Measurements from ENCODE around the gene UEVLD. TPM values are rescaled to one million over a fixed set of nuclear protein-coding genes. Genes with fewer than 3 reads are reported as not detected.
A peak's percentile ranks its signal among the peaks of the same experiment; 100 is the strongest.

Gene UEVLD
- total RNA-seq, 1 experiment from 2014 or later, result 31.6 TPM

DNA sequence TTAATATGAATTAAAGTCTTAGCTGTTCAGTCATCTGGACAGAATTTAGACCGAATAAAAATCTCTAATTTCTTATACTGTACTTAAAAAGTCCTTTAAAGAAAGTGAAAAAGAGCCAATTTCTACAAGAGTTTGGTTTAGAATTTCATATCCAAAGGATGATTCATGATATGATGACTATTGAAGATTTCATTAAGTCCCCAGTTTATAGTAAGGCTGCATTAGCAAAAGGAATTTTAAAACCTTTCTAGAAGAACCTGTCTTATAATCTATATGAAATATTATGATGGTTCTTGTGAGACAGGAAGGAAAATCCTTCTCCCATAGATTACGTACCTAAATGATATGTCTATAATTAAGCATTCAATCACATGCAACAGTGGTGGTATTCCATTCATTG lies 96.6 kb downstream of the UEVLD start:
- H3K27me3 ChIP-seq (ENCODE audit: insufficient read depth, low read depth), result no peaks in the 10 kb centered on the region
- H3K4me3 ChIP-seq, result no peak overlapping the region
- no peak overlapping the region for H2AFZ ChIP-seq
- H3K4me2 ChIP-seq, result no peak overlapping the region
- CTCF ChIA-PET, result interaction anchor here (0.6 to 1.6 kb wide), 2 partner anchors 248 to 1411 kb away, joined by 5 to 6 read pairs; no protein-coding TSS in a partner anchor
- no peaks in the 10 kb centered on the region for H3K9me3 ChIP-seq (ENCODE audit: insufficient read depth, low read depth)
- peak overlapping the region; percentile 64 for H3K27ac ChIP-seq
- no peaks in the 10 kb centered on the region for H3K79me2 ChIP-seq (ENCODE audit: low read depth)
- POLR2A ChIA-PET (ENCODE audit: unreplicated experiment), result interaction anchor here (1.3 kb wide), 1 partner anchor 98 kb away, joined by 8 read pairs; the partner anchor contains the start of gene LDHA
- peaks cover 21% of the 10 kb centered on the region for H3K36me3 ChIP-seq (ENCODE audit: low read depth)
- H3K9me2 ChIP-seq (ENCODE audit: insufficient read depth), result no peaks in the 10 kb centered on the region
- peaks cover 32% of the 10 kb centered on the region for H3F3A ChIP-seq (ENCODE audit: insufficient read depth, low read depth)
- BruUV-seq (replicated peaks), result no TSS peak
- H4K20me1 ChIP-seq (ENCODE audit: insufficient read depth), result no peaks in the 10 kb centered on the region
- no peak for DNase-seq
- peaks cover 54% of the 10 kb centered on the region for H3K4me1 ChIP-seq (replicated peaks; ENCODE audit: insufficient read depth)
- intact Hi-C loops (cut with micrococcal nuclease; ENCODE audit: unreplicated experiment), result loop anchor here (5.0 kb wide), 2 partner anchors 35 to 80 kb away; partner anchors contain the start of genes LDHC and TSG101
- TF ChIP-seq EZH2 (IDR thresholded peaks at IDR 0.05; ENCODE audit: low read depth) (no peak), CTCF (conservative IDR thresholded peaks at IDR 0.05) (no peak)

- H3K4me2 ChIP-seq, result peak overlapping the region; percentile 38
- intact Hi-C loops (cut with micrococcal nuclease; ENCODE audit: unreplicated experiment), result loop anchor here (1.0 to 5.0 kb wide), 3 partner anchors 36 to 178 kb away; partner anchors contain the start of genes LDHC and TSG101
- no peaks in the 10 kb centered on the region for H3K27me3 ChIP-seq (ENCODE audit: insufficient read depth, low read depth)
- peaks cover 32% of the 10 kb centered on the region for H3F3A ChIP-seq (ENCODE audit: insufficient read depth, low read depth)
- H2AFZ ChIP-seq, result no peak overlapping the region
- POLR2A ChIA-PET (ENCODE audit: unreplicated experiment), result interaction anchor here (0.5 to 1.3 kb wide), 2 partner anchors 36 to 97 kb away, joined by 3 to 8 read pairs; partner anchors contain the start of genes LDHA and TSG101
- no TSS peak for BruUV-seq (replicated peaks)
- H4K20me1 ChIP-seq (ENCODE audit: insufficient read depth), result no peaks in the 10 kb centered on the region
- CTCF ChIA-PET, result interaction anchor here (0.5 to 1.6 kb wide), 4 partner anchors 145 to 1412 kb away, joined by 4 to 20 read pairs (median 6); no protein-coding TSS in a partner anchor
- H3K9me3 ChIP-seq (ENCODE audit: insufficient read depth, low read depth), result no peaks in the 10 kb centered on the region
- no peaks in the 10 kb centered on the region for H3K79me2 ChIP-seq (ENCODE audit: low read depth)
- no peak overlapping the region for H3K4me3 ChIP-seq
- no peaks in the 10 kb centered on the region for H3K9me2 ChIP-seq (ENCODE audit: insufficient read depth)
- peaks cover 54% of the 10 kb centered on the region for H3K4me1 ChIP-seq (replicated peaks; ENCODE audit: insufficient read depth)
- H3K36me3 ChIP-seq (ENCODE audit: low read depth), result peaks cover 21% of the 10 kb centered on the region
- peak overlapping the region; percentile 64 for H3K27ac ChIP-seq
- DNase-seq, result peak; percentile 29 to 61
- TF ChIP-seq CTCF (conservative IDR thresholded peaks at IDR 0.05), result no peak
- no peak for TF ChIP-seq EZH2 (IDR thresholded peaks at IDR 0.05; ENCODE audit: low read depth)
These were observed 97.6 kb downstream of the UEVLD start for GRCh38 chr11:18490736-18491485.

DNA sequence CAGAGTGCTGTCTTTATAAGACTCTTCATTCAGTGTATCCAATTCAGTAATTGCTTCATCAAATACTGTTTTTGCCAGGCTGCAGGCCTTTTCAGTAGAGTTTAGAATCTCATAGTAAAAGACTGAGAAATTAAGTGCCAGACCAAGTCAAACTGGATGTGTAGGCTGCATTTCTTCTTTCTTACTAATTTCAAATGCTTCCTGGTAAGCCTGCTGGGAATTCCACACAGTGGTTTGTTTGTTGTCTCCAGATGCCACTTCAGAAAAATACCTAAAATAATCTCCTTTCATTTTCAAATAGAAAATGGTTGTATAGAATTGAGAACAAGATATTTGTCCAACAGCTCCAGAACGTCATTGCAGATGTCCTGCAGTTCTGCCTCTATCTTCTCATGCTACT lies 98.2 kb downstream of the UEVLD start:
- BruUV-seq (replicated peaks), result no TSS peak
- TF ChIP-seq CTCF (conservative IDR thresholded peaks at IDR 0.05) (no peak), EZH2 (IDR thresholded peaks at IDR 0.05; ENCODE audit: low read depth) (no peak)
- Histone ChIP-seq H3K9me2 (ENCODE audit: insufficient read depth) (no peaks in the 10 kb centered on the region), H3K27me3 (ENCODE audit: insufficient read depth, low read depth) (no peaks in the 10 kb centered on the region), H3K4me2 (peak overlapping the region; percentile 38), H3K9me3 (ENCODE audit: insufficient read depth, low read depth) (no peaks in the 10 kb centered on the region), H3K27ac (peak overlapping the region; percentile 64), H3K4me3 (no peak overlapping the region), H3F3A (ENCODE audit: insufficient read depth, low read depth) (peaks cover 32% of the 10 kb centered on the region), H3K36me3 (ENCODE audit: low read depth) (peaks cover 18% of the 10 kb centered on the region), H3K4me1 (replicated peaks; ENCODE audit: insufficient read depth) (peaks cover 54% of the 10 kb centered on the region), H2AFZ (no peak overlapping the region), H4K20me1 (ENCODE audit: insufficient read depth) (no peaks in the 10 kb centered on the region; the same call in 1 of the 2 replicates), H3K79me2 (ENCODE audit: low read depth) (no peaks in the 10 kb centered on the region)
- ChIA-PET POLR2A (ENCODE audit: unreplicated experiment) (no interaction called here), CTCF (interaction anchor here (1.6 kb wide), 1 partner anchor 247 kb away, joined by 5 read pairs; no protein-coding TSS in a partner anchor)
- DNase-seq, result peak; percentile 38 to 91
- intact Hi-C loops (cut with micrococcal nuclease; ENCODE audit: unreplicated experiment), result loop anchor here (1.0 to 5.0 kb wide), 3 partner anchors 37 to 177 kb away; partner anchors contain the start of genes LDHC and TSG101

All from PC-9 (cell line).